CD4-positive, CD25-positive, alpha-beta regulatory T cell (primary cell): ENCODE measurements around the gene SRRD. TPM values are rescaled to one million over a fixed set of nuclear protein-coding genes. Genes with fewer than 3 reads are reported as not detected.

Source experiments
- ATAC-seq, 2 donors: fragments of 150-1000 bp; cut with Tn5 transposase; one replicate each; pipeline ENCODE4 v1.10.0; 2021; ENCODE audit warnings: low read depth in 2 of 2, moderate number of reproducible peaks in 2 of 2, moderate library complexity in 1 of 2
- DNase-seq, 3 donors: peaks; one replicate each; pipeline versions ENCODE4 v3.0.0 to v3.0.0-alpha.2; 2012 to 2022; ENCODE audit warnings: mixed read lengths in 1 of 3
- H3K27ac ChIP-seq: one replicate; pipeline ENCODE4 v1.7.0; 2013; ENCODE audit warnings: mild to moderate bottlenecking, low read length; ENCODE audit not compliant: insufficient read depth, poor library complexity, severe bottlenecking
- H3K27me3 ChIP-seq: one replicate; pipeline ENCODE4 v1.7.0; 2013; ENCODE audit warnings: low read length; ENCODE audit not compliant: control insufficient read depth, insufficient read depth
- H3K36me3 ChIP-seq: one replicate; pipeline ENCODE4 v1.7.0; 2013; ENCODE audit warnings: mild to moderate bottlenecking, low read length, moderate library complexity; ENCODE audit not compliant: control insufficient read depth, insufficient read depth
- H3K4me1 ChIP-seq: 2 replicates; pipeline ENCODE4 v1.7.0; 2013; ENCODE audit warnings: mild to moderate bottlenecking, low read length; ENCODE audit not compliant: insufficient read depth, control insufficient read depth, poor library complexity, severe bottlenecking
- H3K4me3 ChIP-seq: one replicate; pipeline ENCODE4 v1.7.0; 2013; ENCODE audit warnings: low read depth, mild to moderate bottlenecking, low read length, moderate library complexity
- H3K9me3 ChIP-seq, 2 experiments: 1 replicate in 1 of 2; 2 replicates in 1 of 2; pipeline ENCODE4 v1.7.0; 2013; ENCODE audit warnings: low read length in 2 of 2, mild to moderate bottlenecking in 1 of 2, moderate library complexity in 1 of 2; ENCODE audit not compliant: control insufficient read depth in 2 of 2
- H3K27ac Mint-ChIP-seq, 3 donors: one replicate each; pipeline ENCODE4 v1.8.0; 2020 to 2022; ENCODE audit warnings: mild to moderate bottlenecking in 3 of 3, mixed read lengths in 3 of 3, moderate library complexity in 2 of 3
- H3K27me3 Mint-ChIP-seq: one replicate; pipeline ENCODE4 v1.8.0; 2022; ENCODE audit warnings: mild to moderate bottlenecking, mixed read lengths
- H3K36me3 Mint-ChIP-seq: one replicate; pipeline ENCODE4 v1.8.0; 2020; ENCODE audit warnings: mixed read lengths
- H3K4me1 Mint-ChIP-seq, 4 donors: one replicate each; pipeline ENCODE4 v1.8.0; 2020 to 2022; ENCODE audit warnings: mixed read lengths in 4 of 4, mild to moderate bottlenecking in 1 of 4
- H3K4me3 Mint-ChIP-seq, 4 donors: one replicate each; pipeline ENCODE4 v1.8.0; 2020 to 2022; ENCODE audit warnings: mild to moderate bottlenecking in 4 of 4, mixed read lengths in 4 of 4, moderate library complexity in 3 of 4
- H3K9me3 Mint-ChIP-seq, 7 donors: one replicate each; pipeline ENCODE4 v1.8.0; 2020 to 2022; ENCODE audit warnings: mixed read lengths in 7 of 7, mild to moderate bottlenecking in 3 of 7, moderate library complexity in 2 of 7
- polyA plus RNA-seq, 4 donors: library from polyadenylated mRNA; unstranded; fragments of 300-500 nt; fragmentation: Illumina TruSeq; gene quantifications; one replicate each; pipeline ENCODE4 v1.2.3, GENCODE V29; 2021
- total RNA-seq: library from RNA; stranded (reverse); gene quantifications from one replicate; pipeline ENCODE4 v1.2.3, GENCODE V29; 2022

The SRRD gene
- total and polyA plus RNA-seq, 5 donors from 2014 or later = 25.5 to 34.7 (median 27.3) TPM

DNA sequence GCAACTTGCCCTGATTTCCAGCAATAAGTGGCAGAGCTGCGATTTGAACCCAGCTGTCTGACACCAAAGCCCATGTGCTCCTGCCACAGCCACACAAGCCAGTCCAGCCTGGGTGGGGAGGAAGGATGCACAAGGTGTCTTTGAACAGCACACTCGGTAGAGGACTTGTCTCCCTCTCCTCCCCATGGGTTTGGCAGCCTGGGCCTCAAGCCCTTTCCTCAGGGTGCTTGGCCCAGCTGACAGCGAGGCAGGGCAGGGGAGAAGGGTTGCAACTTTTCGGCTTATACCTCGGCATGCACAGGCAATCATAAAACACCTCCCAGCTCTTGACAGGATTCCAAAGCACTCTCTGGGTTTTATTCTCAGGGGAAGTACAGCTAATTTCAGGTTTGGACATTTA, 35.3 kb upstream of the SRRD start:
- Histone ChIP-seq H3K36me3 (peaks cover 29% of the 10 kb centered on the region), H3K27ac (no peak overlapping the region), H3K27me3 (no peaks in the 10 kb centered on the region), H3K4me1 (no peaks in the 10 kb centered on the region), H3K9me3 (no peaks in the 10 kb centered on the region), H3K4me3 (no peak overlapping the region)
- no peaks in the 10 kb centered on the region for H3K27me3 Mint-ChIP-seq
- H3K9me3 Mint-ChIP-seq = no peaks in the 10 kb centered on the region
- DNase-seq (no peak), ATAC-seq (no peak)
- H3K4me1 Mint-ChIP-seq = peaks cover 0 to 4% (median 3%) of the 10 kb centered on the region in 4 donors
- H3K27ac Mint-ChIP-seq = peak overlapping the region in 1 of 3 donors; percentile 55
- H3K36me3 Mint-ChIP-seq = peaks cover 19% of the 10 kb centered on the region
- H3K4me3 Mint-ChIP-seq = peak overlapping the region in 1 of 4 donors; percentile 64

DNA sequence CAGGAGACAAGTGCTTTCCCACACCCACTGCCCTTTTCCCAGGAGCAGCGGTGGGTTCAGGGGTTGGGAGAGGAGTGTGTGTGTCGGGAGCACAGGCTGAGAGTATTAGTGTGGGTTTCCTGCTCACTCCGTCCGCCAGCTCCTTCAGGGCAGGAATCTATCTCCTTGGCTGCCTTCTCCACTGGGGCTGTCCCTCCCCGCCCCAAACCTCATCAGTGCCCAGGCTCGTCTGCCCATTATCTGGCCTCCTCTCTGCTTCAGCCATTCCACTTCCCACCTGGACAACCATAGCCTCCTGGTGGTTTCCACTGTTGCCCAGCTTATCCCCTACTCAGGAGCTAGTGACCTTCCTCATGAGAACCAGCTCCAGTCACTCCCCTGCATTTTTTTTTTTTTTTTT, 34.7 kb upstream of the SRRD start:
- Histone ChIP-seq H3K4me1 (no peaks in the 10 kb centered on the region), H3K27me3 (no peaks in the 10 kb centered on the region), H3K4me3 (no peak overlapping the region), H3K36me3 (peaks cover 30% of the 10 kb centered on the region), H3K27ac (no peak overlapping the region), H3K9me3 (no peaks in the 10 kb centered on the region)
- ATAC-seq = no peak
- H3K27me3 Mint-ChIP-seq = no peaks in the 10 kb centered on the region
- peaks cover 0 to 4% (median 3%) of the 10 kb centered on the region in 4 donors for H3K4me1 Mint-ChIP-seq
- peaks cover 0 to 2% (median 0%) of the 10 kb centered on the region in 7 donors for H3K9me3 Mint-ChIP-seq
- no peak for DNase-seq
- H3K27ac Mint-ChIP-seq = no peak overlapping the region
- peaks cover 19% of the 10 kb centered on the region for H3K36me3 Mint-ChIP-seq
- H3K4me3 Mint-ChIP-seq = no peak overlapping the region

DNA sequence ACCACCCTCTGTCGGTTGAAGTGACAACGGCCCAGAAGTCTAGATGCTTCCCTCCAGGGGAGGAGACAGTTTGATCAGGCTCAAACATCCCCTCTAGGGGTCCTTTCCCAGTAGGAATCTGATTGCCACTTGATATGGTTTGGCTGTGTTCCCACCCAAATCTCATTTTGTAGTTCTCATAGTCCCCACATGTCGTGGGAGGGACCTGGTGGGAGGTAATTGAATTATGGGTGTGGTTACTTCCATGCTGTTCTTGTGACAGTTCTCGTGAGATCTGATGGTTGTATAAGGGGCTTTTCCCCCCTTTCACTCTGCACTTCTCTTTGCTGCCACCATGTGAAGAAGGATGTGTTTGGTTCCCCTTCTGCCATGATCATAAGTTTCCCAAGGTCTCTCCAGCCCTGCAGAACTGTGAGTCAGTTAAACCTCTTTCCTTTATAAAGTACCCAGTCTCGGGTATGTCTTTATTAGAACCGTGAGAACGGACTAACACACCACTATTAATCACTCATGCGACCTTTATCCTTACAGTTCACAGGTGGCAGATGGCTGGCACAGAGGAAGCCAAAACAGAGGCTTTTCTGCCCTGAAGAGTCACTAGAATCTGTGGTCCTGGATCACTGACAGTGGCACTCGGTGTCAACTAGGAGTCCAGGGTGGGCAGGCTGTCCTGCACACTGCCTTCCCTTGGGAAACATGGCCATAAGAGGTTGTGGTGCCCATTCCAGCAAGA, 33.1 kb upstream of the SRRD start:
- H3K9me3 Mint-ChIP-seq = peaks cover 0 to 2% (median 0%) of the 10 kb centered on the region in 7 donors
- no peak for ATAC-seq
- Histone ChIP-seq H3K4me3 (no peak overlapping the region), H3K9me3 (no peaks in the 10 kb centered on the region), H3K4me1 (no peaks in the 10 kb centered on the region), H3K27ac (no peak overlapping the region), H3K36me3 (peaks cover 29% of the 10 kb centered on the region), H3K27me3 (no peaks in the 10 kb centered on the region)
- no peaks in the 10 kb centered on the region for H3K4me1 Mint-ChIP-seq
- no peaks in the 10 kb centered on the region for H3K27me3 Mint-ChIP-seq
- H3K36me3 Mint-ChIP-seq = peaks cover 23% of the 10 kb centered on the region
- no peak for DNase-seq
- H3K27ac Mint-ChIP-seq = peak overlapping the region in 1 of 3 donors; percentile 20
- no peak overlapping the region for H3K4me3 Mint-ChIP-seq

DNA sequence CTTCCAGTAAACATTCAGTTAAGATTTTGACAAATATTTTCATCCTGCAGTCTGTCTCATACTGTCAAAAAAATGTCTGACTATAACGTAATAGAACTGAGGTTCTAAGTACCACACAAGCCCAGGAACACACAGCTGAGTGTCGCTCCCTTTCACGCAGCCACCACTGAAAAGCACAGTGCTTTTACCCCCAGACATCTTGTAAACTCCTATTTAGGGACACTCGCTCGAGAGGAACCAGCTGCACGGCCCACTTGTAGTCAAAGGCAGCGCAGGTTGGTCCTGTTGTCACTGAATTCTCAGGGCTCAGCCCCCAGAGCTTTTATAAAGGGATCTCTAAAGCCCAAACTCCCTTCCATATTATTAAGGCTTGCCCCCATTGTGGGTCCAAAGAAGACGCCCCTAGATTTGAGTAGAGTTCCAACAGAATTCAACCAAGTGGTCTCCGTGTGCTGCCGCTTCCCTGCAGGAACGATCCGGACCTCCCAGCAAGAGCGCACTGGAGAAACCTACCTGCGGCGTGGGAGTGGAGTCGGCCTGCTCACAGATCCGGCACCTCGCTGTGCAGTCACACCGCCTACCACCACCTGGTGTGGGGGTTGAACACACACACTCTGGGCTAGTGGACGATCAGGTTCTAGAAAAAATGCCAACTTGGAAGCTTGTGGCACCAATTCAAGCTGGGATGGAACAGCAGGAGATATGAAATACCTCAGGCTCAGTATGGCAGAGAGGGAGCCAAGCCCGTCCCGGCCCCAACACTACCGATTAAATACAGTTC, 31.3 kb upstream of the SRRD start:
- no peaks in the 10 kb centered on the region for H3K27me3 ChIP-seq
- ATAC-seq = no peak
- no peak for DNase-seq
- H3K9me3 ChIP-seq = no peaks in the 10 kb centered on the region
- Mint-ChIP-seq H3K27me3 (no peaks in the 10 kb centered on the region), H3K4me3 (no peak overlapping the region), H3K36me3 (peaks cover 32% of the 10 kb centered on the region), H3K4me1 (no peaks in the 10 kb centered on the region), H3K9me3 (peaks cover 0 to 2% (median 0%) of the 10 kb centered on the region in 7 donors), H3K27ac (no peak overlapping the region)
- no peak overlapping the region for H3K27ac ChIP-seq
- H3K4me1 ChIP-seq = no peaks in the 10 kb centered on the region
- peaks cover 38% of the 10 kb centered on the region for H3K36me3 ChIP-seq
- H3K4me3 ChIP-seq = no peak overlapping the region

DNA sequence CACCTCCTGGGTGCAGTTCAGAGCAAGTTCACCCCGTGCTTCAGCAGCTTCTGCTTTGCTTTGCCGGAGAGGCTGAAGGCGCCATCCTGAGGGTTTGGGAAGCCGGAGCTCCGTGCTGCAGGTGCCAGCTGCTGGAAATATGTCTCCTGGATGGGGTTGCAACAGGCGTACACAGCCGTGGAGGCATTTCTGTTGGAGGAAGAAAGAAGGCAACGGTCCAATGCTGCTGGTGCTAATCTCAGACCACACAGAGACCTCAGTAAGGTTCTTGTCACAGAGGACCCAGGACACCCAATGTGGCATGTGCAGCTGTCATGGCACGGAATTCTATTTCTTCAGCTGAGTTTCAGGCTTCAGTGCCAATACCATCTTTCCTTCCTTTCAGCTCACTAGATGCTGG, 30.5 kb upstream of the SRRD start:
- H3K9me3 Mint-ChIP-seq = peaks cover 0 to 2% (median 0%) of the 10 kb centered on the region in 7 donors
- ATAC-seq (no peak), DNase-seq (no peak)
- H3K27me3 ChIP-seq = no peaks in the 10 kb centered on the region
- H3K36me3 Mint-ChIP-seq = peaks cover 36% of the 10 kb centered on the region
- no peaks in the 10 kb centered on the region for H3K27me3 Mint-ChIP-seq
- no peaks in the 10 kb centered on the region for H3K4me1 ChIP-seq
- H3K4me3 ChIP-seq = no peak overlapping the region
- H3K9me3 ChIP-seq = no peaks in the 10 kb centered on the region
- no peak overlapping the region for H3K27ac Mint-ChIP-seq
- H3K4me3 Mint-ChIP-seq = no peak overlapping the region
- no peaks in the 10 kb centered on the region for H3K4me1 Mint-ChIP-seq
- peaks cover 46% of the 10 kb centered on the region for H3K36me3 ChIP-seq
- no peak overlapping the region for H3K27ac ChIP-seq

DNA sequence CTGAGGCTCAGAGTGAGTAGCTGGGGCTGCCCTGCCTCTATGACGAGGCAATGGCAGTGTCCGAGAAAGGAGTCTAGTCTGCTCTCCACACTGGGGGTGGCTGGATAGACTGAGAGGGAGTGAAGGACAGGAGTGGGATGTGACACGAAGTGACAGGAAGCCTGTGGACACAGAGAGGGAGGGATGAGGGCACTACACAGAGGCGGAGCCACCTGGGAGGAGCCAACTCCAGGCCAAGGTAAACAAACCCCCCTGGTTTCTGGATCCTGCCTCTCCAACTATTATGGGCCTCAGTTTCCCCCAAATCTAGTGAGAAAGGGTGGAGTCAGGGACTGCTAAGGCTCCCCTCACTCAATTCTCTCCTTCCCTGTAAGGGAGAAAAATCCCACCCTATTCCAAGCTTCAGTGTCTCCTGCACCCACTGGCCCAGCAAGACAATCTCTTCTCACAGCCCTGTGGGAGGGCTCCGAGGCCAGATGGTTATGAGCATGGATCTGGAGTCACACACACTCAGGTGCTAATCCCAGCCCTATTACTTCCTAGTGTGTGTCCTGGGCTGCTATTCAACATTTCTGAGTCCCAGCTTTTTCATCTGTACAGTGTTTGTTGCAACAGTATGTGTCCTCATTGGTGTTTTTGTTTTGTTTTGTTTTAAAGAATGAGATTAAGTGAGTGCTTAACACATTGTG, 29.7 kb upstream of the SRRD start:
- no peaks in the 10 kb centered on the region for H3K4me1 Mint-ChIP-seq
- peaks cover 52% of the 10 kb centered on the region for H3K36me3 ChIP-seq
- H3K27me3 ChIP-seq = no peaks in the 10 kb centered on the region
- no peak overlapping the region for H3K27ac Mint-ChIP-seq
- no peaks in the 10 kb centered on the region for H3K9me3 ChIP-seq
- peaks cover 39% of the 10 kb centered on the region for H3K36me3 Mint-ChIP-seq
- no peak overlapping the region for H3K4me3 Mint-ChIP-seq
- no peak overlapping the region for H3K4me3 ChIP-seq
- no peaks in the 10 kb centered on the region for H3K4me1 ChIP-seq
- H3K27me3 Mint-ChIP-seq = no peaks in the 10 kb centered on the region
- no peak for DNase-seq
- peaks cover 0 to 2% (median 0%) of the 10 kb centered on the region in 7 donors for H3K9me3 Mint-ChIP-seq
- H3K27ac ChIP-seq = no peak overlapping the region
- no peak for ATAC-seq

DNA sequence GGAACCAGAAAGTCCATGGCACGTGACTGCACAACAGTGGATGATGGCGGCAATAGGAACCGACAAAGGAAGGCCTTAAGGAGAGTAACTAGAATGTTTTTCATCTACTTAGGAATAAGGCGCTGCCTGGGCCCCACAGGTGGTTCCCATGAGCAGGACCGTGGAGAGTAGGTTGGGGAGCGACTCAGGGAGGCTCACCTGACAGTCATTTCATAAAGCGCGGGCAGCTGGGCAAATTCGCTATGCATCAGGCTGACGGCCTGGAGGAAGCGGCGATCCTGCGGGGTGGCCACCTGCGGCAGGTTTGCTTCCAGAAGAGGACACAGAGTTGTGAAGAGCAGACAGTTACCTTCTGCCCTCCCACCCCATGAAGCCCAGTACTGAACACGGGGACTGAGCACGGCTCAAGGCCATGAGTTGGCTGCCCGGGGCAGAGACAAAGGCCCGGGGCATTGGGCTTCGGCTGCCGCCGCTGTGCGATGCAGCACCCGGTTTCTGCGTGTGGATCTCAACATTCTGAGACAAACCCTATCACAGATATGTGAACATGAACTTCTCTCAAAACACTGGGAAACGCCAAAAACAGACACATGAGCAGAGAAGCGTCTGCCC, 25.9 kb upstream of the SRRD start:
- Histone ChIP-seq H3K4me1 (no peaks in the 10 kb centered on the region), H3K9me3 (no peaks in the 10 kb centered on the region), H3K36me3 (peaks cover 45% of the 10 kb centered on the region), H3K27me3 (no peaks in the 10 kb centered on the region), H3K27ac (no peak overlapping the region), H3K4me3 (no peak overlapping the region)
- H3K9me3 Mint-ChIP-seq = peaks cover 0 to 2% (median 0%) of the 10 kb centered on the region in 7 donors
- H3K27ac Mint-ChIP-seq = no peak overlapping the region
- H3K36me3 Mint-ChIP-seq = peaks cover 33% of the 10 kb centered on the region
- H3K4me3 Mint-ChIP-seq = no peak overlapping the region
- no peaks in the 10 kb centered on the region for H3K27me3 Mint-ChIP-seq
- H3K4me1 Mint-ChIP-seq = peaks cover 0 to 7% (median 4%) of the 10 kb centered on the region in 4 donors
- DNase-seq = no peak
- ATAC-seq = no peak
